SU-DHL-6 (cell line): ENCODE results near the gene LRRC3.

Experiments used
- CTCF ChIP-seq: fragments of 200-600 bp; sonication (generic); IDR thresholded peaks from one replicate; pipeline ENCODE4 v1.5.1; 2017; ENCODE audit warnings: antibody characterized with exemption, mild to moderate bottlenecking, low read length, moderate library complexity; ENCODE audit not compliant: insufficient read depth, poor library complexity, severe bottlenecking
- EZH2phosphoT487 ChIP-seq: fragments of 200-600 bp; sonication (generic), shearing (Covaris generic); conservative IDR thresholded peaks from 2 replicates; pipeline ENCODE4 v1.6.1; 2018; ENCODE audit warnings: mild to moderate bottlenecking, antibody characterized with exemption, low read length, moderate library complexity, mixed read lengths

GRCh38 chr21:44483288-44484237 lies 28.3 kb downstream of the LRRC3 start:
- TF ChIP-seq CTCF (no peak), EZH2phosphoT487 (no peak)
